ENCODE data around the gene NT5C2. TPM values are rescaled to one million over a fixed set of nuclear protein-coding genes. Genes with fewer than 3 reads are reported as not detected.

The NT5C2 gene
- polyA plus RNA-seq, 1 donor (not counting 4 experiments of a cell fraction or from before 2014, with no cell fraction given), result 88.6 TPM

GRCh38 chr10:103232772-103233488 is 39.9 kb upstream of the NT5C2 start:
- Histone ChIP-seq H4K20me1 (ENCODE audit: control insufficient read depth, extremely low read depth, insufficient read depth, low read length) (no peaks in the 10 kb centered on the region), H3K4me1 (ENCODE audit: control insufficient read depth, extremely low read depth, insufficient read depth, low read length) (peaks cover 30% of the 10 kb centered on the region), H3K9ac (ENCODE audit: control insufficient read depth, extremely low read depth, insufficient read depth, low read length) (no peak overlapping the region), H3K4me2 (ENCODE audit: control insufficient read depth, extremely low read depth, insufficient read depth, low read depth, low read length) (peak overlapping the region; percentile 1), H2AFZ (ENCODE audit: control insufficient read depth, low read length) (peak overlapping the region; percentile 20), H3K36me3 (ENCODE audit: control insufficient read depth in 2 of 2, extremely low read depth in 1 of 2, insufficient read depth in 2 of 2, low read length in 2 of 2) (no peaks in the 10 kb centered on the region), H3K79me2 (ENCODE audit: control insufficient read depth, insufficient read depth, low read length) (no peaks in the 10 kb centered on the region), H3K27me3 (ENCODE audit: control insufficient read depth, extremely low read depth, insufficient read depth, low read length) (no peaks in the 10 kb centered on the region), H3K9me3 (ENCODE audit: control insufficient read depth, low read depth, low read length) (no peaks in the 10 kb centered on the region), H3K9me1 (ENCODE audit: control insufficient read depth, extremely low read depth, insufficient read depth, low read length) (no peaks in the 10 kb centered on the region), H3K27ac (ENCODE audit: control insufficient read depth, insufficient read depth, low read length) (no peak overlapping the region), H3K4me3 (ENCODE audit: control insufficient read depth in 2 of 3, extremely low read depth in 1 of 3, insufficient read depth in 2 of 3, low read depth in 1 of 3, low read length in 3 of 3) (no peak overlapping the region)
- DNase-seq (ENCODE audit: low read depth, low spot score), result no peak
- no peak for FAIRE-seq
- no peak for TF ChIP-seq EZH2 (IDR thresholded peaks at IDR 0.05; ENCODE audit: low read length)
- TF ChIP-seq CTCF (optimal IDR thresholded peaks at IDR 0.05 in 1 of 3, IDR thresholded peaks at IDR 0.05 in 1 of 3, conservative IDR thresholded peaks at IDR 0.05 in 1 of 3; ENCODE audit: extremely low read depth in 1 of 3, insufficient read depth in 2 of 3, low read length in 3 of 3), result no peak
- dilution Hi-C loops (cut with MboI; ENCODE audit: extremely low pct_ligation_motif_present, low sequenced_read_pairs), result no loop called here

- peak; percentile 61 for FAIRE-seq
- Histone ChIP-seq H4K20me1 (ENCODE audit: control insufficient read depth, extremely low read depth, insufficient read depth, low read length) (no peaks in the 10 kb centered on the region), H3K9ac (ENCODE audit: control insufficient read depth, extremely low read depth, insufficient read depth, low read length) (no peak overlapping the region), H3K4me1 (ENCODE audit: control insufficient read depth, extremely low read depth, insufficient read depth, low read length) (peaks cover 32% of the 10 kb centered on the region), H3K4me3 (ENCODE audit: control insufficient read depth in 2 of 3, extremely low read depth in 1 of 3, insufficient read depth in 2 of 3, low read depth in 1 of 3, low read length in 3 of 3) (no peak overlapping the region), H3K79me2 (ENCODE audit: control insufficient read depth, insufficient read depth, low read length) (no peaks in the 10 kb centered on the region), H3K4me2 (ENCODE audit: control insufficient read depth, extremely low read depth, insufficient read depth, low read depth, low read length) (peak overlapping the region; percentile 64), H3K36me3 (ENCODE audit: control insufficient read depth in 2 of 2, extremely low read depth in 1 of 2, insufficient read depth in 2 of 2, low read length in 2 of 2) (no peaks in the 10 kb centered on the region), H3K27me3 (ENCODE audit: control insufficient read depth, extremely low read depth, insufficient read depth, low read length) (no peaks in the 10 kb centered on the region), H2AFZ (ENCODE audit: control insufficient read depth, low read length) (peak overlapping the region; percentile 4), H3K27ac (ENCODE audit: control insufficient read depth, insufficient read depth, low read length) (peak overlapping the region; percentile 60), H3K9me1 (ENCODE audit: control insufficient read depth, extremely low read depth, insufficient read depth, low read length) (no peaks in the 10 kb centered on the region), H3K9me3 (ENCODE audit: control insufficient read depth, low read depth, low read length) (no peaks in the 10 kb centered on the region)
- dilution Hi-C loops (cut with MboI; ENCODE audit: extremely low pct_ligation_motif_present, low sequenced_read_pairs), result no loop called here
- DNase-seq (ENCODE audit: low read depth, low spot score), result no peak
- TF ChIP-seq CTCF (optimal IDR thresholded peaks at IDR 0.05 in 1 of 3, IDR thresholded peaks at IDR 0.05 in 1 of 3, conservative IDR thresholded peaks at IDR 0.05 in 1 of 3; ENCODE audit: extremely low read depth in 1 of 3, insufficient read depth in 2 of 3, low read length in 3 of 3) (no peak), EZH2 (IDR thresholded peaks at IDR 0.05; ENCODE audit: low read length) (no peak)
Observed at GRCh38 chr10:103232131-103232673, 39.1 kb upstream of the NT5C2 start.

Data from keratinocyte (primary cell).